Keratinocyte (primary cell): Measurements from ENCODE around the gene OSBPL10.

ENCODE experiments used
- EZH2 ChIP-seq: IDR thresholded peaks from one replicate; pipeline ENCODE4 v1.6.1; 2012; ENCODE audit warnings: inconsistent platforms, mild to moderate bottlenecking, low read length, moderate library complexity
- TF ChIP-seq, protein P1 (sequence below), 3 experiments: IDR thresholded peaks in 1 of 3; conservative IDR thresholded peaks in 1 of 3; optimal IDR thresholded peaks in 1 of 3; 2 replicates in 2 of 3; 3 replicates in 1 of 3; pipeline versions ENCODE3 to v1.5.1; 2011; ENCODE audit warnings: low read length in 3 of 3, mild to moderate bottlenecking in 3 of 3, moderate library complexity in 2 of 3, control low read depth in 1 of 3, inconsistent platforms in 1 of 3; ENCODE audit not compliant: insufficient read depth in 2 of 3; ENCODE audit errors: extremely low read depth in 1 of 3

DNA sequence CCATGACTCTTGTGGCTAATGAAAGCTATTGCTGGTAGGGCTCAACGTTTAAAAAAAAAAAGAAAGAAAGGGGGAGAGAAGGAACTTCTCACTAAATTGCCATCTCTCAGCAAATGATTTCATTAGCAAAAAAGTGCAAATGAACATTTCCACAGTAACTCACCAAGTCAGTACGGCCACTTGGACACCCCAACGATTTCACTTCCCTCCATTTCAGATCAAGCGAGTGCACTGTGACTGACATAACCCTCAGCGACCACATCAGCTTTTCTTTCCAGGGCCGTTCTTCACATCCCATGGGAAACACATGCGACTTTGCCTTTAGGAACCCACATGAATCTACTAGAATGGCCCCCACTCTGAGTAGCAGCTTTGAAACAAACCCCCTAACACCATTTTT lies 71.6 kb downstream of the OSBPL10 start:
- TF ChIP-seq EZH2 = no peak
- TF ChIP-seq, protein P1, sequence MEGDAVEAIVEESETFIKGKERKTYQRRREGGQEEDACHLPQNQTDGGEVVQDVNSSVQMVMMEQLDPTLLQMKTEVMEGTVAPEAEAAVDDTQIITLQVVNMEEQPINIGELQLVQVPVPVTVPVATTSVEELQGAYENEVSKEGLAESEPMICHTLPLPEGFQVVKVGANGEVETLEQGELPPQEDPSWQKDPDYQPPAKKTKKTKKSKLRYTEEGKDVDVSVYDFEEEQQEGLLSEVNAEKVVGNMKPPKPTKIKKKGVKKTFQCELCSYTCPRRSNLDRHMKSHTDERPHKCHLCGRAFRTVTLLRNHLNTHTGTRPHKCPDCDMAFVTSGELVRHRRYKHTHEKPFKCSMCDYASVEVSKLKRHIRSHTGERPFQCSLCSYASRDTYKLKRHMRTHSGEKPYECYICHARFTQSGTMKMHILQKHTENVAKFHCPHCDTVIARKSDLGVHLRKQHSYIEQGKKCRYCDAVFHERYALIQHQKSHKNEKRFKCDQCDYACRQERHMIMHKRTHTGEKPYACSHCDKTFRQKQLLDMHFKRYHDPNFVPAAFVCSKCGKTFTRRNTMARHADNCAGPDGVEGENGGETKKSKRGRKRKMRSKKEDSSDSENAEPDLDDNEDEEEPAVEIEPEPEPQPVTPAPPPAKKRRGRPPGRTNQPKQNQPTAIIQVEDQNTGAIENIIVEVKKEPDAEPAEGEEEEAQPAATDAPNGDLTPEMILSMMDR (optimal IDR thresholded peaks at IDR 0.05 in 1 of 3, IDR thresholded peaks at IDR 0.05 in 1 of 3, conservative IDR thresholded peaks at IDR 0.05 in 1 of 3; ENCODE audit: extremely low read depth in 1 of 3, insufficient read depth in 2 of 3, low read length in 3 of 3) = no peak
